ENCODE results near the gene GPR42. TPM values are rescaled to one million over a fixed set of nuclear protein-coding genes. Genes with fewer than 3 reads are reported as not detected.

GPR42 gene
- total and polyA plus RNA-seq, 5 donors from 2014 or later: not detected

DNA sequence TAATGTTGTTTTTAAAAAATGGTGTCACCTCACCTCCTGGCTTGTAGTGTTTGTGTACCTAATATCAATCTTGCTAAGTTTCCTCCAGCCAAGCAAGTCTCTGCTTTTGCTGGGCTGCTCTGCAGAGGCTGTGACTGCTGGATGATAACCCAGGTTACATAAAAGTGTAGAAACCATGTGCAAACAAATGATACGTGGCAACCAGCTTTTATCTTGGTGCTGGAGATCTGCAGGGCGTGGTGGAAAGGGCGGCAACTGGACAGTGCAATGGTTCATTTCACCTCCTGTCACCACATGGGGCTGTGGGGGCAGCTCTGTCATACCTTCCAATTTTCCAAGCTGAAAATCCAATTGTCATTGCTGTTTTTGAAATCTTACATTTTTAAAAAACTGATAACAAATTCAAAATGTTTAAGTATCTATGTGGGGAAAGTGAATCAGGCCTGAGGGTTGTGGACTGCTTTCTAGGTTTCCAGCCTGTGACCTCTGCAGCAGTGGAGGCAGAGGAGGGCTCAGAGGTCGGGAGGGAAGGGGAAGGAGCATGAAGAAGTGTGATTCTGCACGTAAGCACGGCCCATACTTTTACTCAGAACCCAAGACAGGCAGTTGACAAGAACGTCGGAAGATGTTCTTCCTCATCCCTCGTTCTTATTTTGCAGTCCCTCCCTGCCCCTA, 9.7 kb downstream of the GPR42 start:
- ATAC-seq (ENCODE audit: low read depth in 2 of 2) (no peak), DNase-seq (no peak)
- H3K4me3 Mint-ChIP-seq: no peak overlapping the region
- no peaks in the 10 kb centered on the region for H3K36me3 Mint-ChIP-seq
- Histone ChIP-seq H3K36me3 (ENCODE audit: control insufficient read depth, insufficient read depth, low read length) (no peaks in the 10 kb centered on the region), H3K27ac (ENCODE audit: insufficient read depth, low read length, poor library complexity, severe bottlenecking) (no peak overlapping the region), H3K4me1 (ENCODE audit: control insufficient read depth, insufficient read depth, low read length, poor library complexity, severe bottlenecking) (no peaks in the 10 kb centered on the region), H3K4me3 (ENCODE audit: low read depth, low read length) (no peak overlapping the region), H3K27me3 (ENCODE audit: control insufficient read depth, insufficient read depth, low read length) (peaks cover 7% of the 10 kb centered on the region), H3K9me3 (ENCODE audit: control insufficient read depth in 2 of 2, low read length in 2 of 2) (peaks cover 0 to 4% of the 10 kb centered on the region in 2 experiments)
- H3K4me1 Mint-ChIP-seq: peaks cover 0 to 2% (median 0%) of the 10 kb centered on the region in 4 donors
- H3K27ac Mint-ChIP-seq: no peak overlapping the region
- H3K27me3 Mint-ChIP-seq: peaks cover 24% of the 10 kb centered on the region
- H3K9me3 Mint-ChIP-seq: peaks cover 0 to 10% (median 0%) of the 10 kb centered on the region in 7 donors

DNA sequence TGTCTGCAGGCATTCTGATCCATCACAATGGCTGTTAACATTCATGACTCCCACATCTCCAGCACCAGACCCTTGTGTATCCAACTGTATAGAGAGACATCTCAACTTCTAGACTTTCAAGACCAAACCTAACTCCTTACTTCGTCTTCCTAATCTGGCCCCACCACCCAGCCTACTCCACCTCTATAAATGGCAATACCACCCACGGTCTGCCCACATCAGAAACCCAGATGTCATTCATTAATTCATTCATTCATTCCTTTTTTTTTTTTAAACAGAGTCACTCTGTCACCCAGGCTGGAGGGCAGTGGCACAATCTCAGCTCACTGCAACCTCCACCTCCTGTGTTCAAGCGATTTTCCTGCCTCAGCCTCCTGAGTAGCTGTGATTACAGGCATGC, 10.4 kb downstream of the GPR42 start:
- H3K27me3 ChIP-seq (ENCODE audit: control insufficient read depth, insufficient read depth, low read length): peaks cover 7% of the 10 kb centered on the region
- no peak overlapping the region for H3K4me3 ChIP-seq (ENCODE audit: low read depth, low read length)
- H3K36me3 ChIP-seq (ENCODE audit: control insufficient read depth, insufficient read depth, low read length): no peaks in the 10 kb centered on the region
- no peak for DNase-seq
- H3K4me3 Mint-ChIP-seq: no peak overlapping the region
- H3K27ac ChIP-seq (ENCODE audit: insufficient read depth, low read length, poor library complexity, severe bottlenecking): no peak overlapping the region
- H3K27me3 Mint-ChIP-seq: peaks cover 19% of the 10 kb centered on the region
- H3K9me3 Mint-ChIP-seq: peaks cover 0 to 10% (median 1%) of the 10 kb centered on the region in 7 donors
- peak overlapping the region in 1 of 3 donors; percentile 58 for H3K27ac Mint-ChIP-seq
- H3K4me1 Mint-ChIP-seq: peaks cover 0 to 2% (median 0%) of the 10 kb centered on the region in 4 donors
- no peaks in the 10 kb centered on the region for H3K4me1 ChIP-seq (ENCODE audit: control insufficient read depth, insufficient read depth, low read length, poor library complexity, severe bottlenecking)
- no peaks in the 10 kb centered on the region for H3K36me3 Mint-ChIP-seq
- H3K9me3 ChIP-seq (ENCODE audit: control insufficient read depth in 2 of 2, low read length in 2 of 2): peaks cover 0 to 7% of the 10 kb centered on the region in 2 experiments
- ATAC-seq (ENCODE audit: low read depth in 2 of 2): no peak

DNA sequence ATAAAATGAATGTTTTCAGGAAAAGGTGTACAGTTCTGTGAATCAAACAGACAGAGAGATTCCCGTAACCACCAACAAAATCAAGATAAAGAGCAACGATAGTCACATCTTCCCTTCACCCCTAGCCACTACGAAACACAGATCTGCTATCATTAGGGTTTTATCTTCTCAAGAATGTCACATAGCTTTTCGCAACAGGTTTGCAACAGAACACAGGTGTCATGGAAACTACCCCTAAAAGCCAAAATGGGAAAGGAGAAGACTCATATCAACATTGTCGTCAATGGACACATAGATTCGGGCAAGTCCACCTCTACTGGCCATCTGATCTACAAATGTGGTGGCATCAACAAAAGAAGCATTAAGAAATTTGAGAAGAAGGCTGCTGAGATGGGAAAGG, 11.1 kb downstream of the GPR42 start:
- H3K27ac ChIP-seq (ENCODE audit: insufficient read depth, low read length, poor library complexity, severe bottlenecking): no peak overlapping the region
- ATAC-seq (ENCODE audit: low read depth in 2 of 2): no peak
- H3K4me3 Mint-ChIP-seq: no peak overlapping the region
- no peaks in the 10 kb centered on the region for H3K36me3 Mint-ChIP-seq
- H3K9me3 Mint-ChIP-seq: peaks cover 0 to 10% (median 3%) of the 10 kb centered on the region in 7 donors
- DNase-seq: no peak
- H3K27ac Mint-ChIP-seq: no peak overlapping the region
- peaks cover 7% of the 10 kb centered on the region for H3K27me3 ChIP-seq (ENCODE audit: control insufficient read depth, insufficient read depth, low read length)
- peaks cover 3 to 11% of the 10 kb centered on the region in 2 experiments for H3K9me3 ChIP-seq (ENCODE audit: control insufficient read depth in 2 of 2, low read length in 2 of 2)
- no peaks in the 10 kb centered on the region for H3K4me1 ChIP-seq (ENCODE audit: control insufficient read depth, insufficient read depth, low read length, poor library complexity, severe bottlenecking)
- H3K27me3 Mint-ChIP-seq: peaks cover 18% of the 10 kb centered on the region
- no peak overlapping the region for H3K4me3 ChIP-seq (ENCODE audit: low read depth, low read length)
- H3K36me3 ChIP-seq (ENCODE audit: control insufficient read depth, insufficient read depth, low read length): no peaks in the 10 kb centered on the region
- H3K4me1 Mint-ChIP-seq: peaks cover 0 to 2% (median 0%) of the 10 kb centered on the region in 4 donors

DNA sequence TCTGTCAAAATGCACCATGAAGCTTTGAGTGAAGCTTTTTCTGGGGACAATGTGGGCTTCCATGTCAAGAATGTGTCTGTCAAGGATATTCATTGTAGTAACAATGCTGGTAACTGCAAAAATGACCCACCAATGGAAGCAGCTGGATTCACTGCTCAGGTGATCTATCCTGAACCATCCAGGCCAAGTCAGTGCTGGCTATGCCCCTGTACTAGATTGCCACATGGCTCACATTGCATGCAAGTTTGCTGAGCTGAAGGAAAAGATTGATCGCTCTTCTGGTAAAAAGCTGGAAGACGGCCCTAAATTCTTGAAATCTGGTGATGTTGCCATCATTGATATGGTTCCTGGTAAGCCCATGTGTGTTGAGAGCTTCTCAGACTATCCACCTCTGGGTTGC, 12.7 kb downstream of the GPR42 start:
- H3K4me1 ChIP-seq (ENCODE audit: control insufficient read depth, insufficient read depth, low read length, poor library complexity, severe bottlenecking): no peaks in the 10 kb centered on the region
- no peak overlapping the region for H3K27ac ChIP-seq (ENCODE audit: insufficient read depth, low read length, poor library complexity, severe bottlenecking)
- H3K27me3 Mint-ChIP-seq: peaks cover 18% of the 10 kb centered on the region
- DNase-seq (no peak), ATAC-seq (ENCODE audit: low read depth in 2 of 2) (no peak)
- no peaks in the 10 kb centered on the region for H3K36me3 ChIP-seq (ENCODE audit: control insufficient read depth, insufficient read depth, low read length)
- H3K4me1 Mint-ChIP-seq: no peaks in the 10 kb centered on the region
- peaks cover 0 to 10% (median 3%) of the 10 kb centered on the region in 7 donors for H3K9me3 Mint-ChIP-seq
- peaks cover 3 to 8% of the 10 kb centered on the region in 2 experiments for H3K9me3 ChIP-seq (ENCODE audit: control insufficient read depth in 2 of 2, low read length in 2 of 2)
- H3K27me3 ChIP-seq (ENCODE audit: control insufficient read depth, insufficient read depth, low read length): peaks cover 7% of the 10 kb centered on the region
- H3K4me3 Mint-ChIP-seq: no peak overlapping the region
- H3K36me3 Mint-ChIP-seq: no peaks in the 10 kb centered on the region
- H3K27ac Mint-ChIP-seq: no peak overlapping the region
- no peak overlapping the region for H3K4me3 ChIP-seq (ENCODE audit: low read depth, low read length)

DNA sequence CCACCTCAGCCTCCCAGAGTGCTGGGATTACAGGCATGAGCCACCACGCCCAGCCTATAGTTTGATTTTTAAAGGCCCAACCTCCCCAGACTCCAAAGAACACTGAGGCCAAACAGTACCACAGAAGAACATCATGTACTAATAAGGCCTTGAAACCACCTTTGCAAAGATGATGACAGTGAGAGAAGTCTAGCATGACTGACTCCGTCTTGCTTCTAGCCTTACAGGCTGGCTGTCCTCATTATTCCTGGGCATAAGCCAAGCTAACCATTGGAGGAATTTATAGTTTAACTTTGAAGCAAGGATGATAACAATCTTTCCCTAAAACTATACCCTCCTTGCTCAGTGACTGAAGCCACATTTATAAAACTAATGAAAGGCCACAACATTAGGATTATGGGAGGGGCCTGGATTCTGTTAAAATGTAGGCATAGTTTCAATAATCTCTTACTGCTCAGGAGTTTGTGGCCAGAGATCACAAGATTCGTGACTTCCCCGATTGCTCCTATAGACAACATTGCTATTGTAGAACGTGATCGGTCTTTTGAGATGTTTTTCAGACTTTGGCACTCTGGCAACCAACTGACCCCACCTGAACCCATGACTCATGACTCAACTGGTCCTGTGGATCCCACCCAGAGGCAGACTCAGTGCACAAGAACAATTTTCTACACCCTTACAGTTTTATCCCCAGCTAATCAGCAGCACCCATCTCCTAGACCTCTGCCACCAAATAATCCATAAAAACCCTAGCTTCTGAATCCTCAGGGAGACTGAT, 17.6 kb downstream of the GPR42 start:
- H3K4me1 Mint-ChIP-seq: no peaks in the 10 kb centered on the region
- ATAC-seq (ENCODE audit: low read depth in 2 of 2): no peak
- no peak overlapping the region for H3K27ac ChIP-seq (ENCODE audit: insufficient read depth, low read length, poor library complexity, severe bottlenecking)

DNA sequence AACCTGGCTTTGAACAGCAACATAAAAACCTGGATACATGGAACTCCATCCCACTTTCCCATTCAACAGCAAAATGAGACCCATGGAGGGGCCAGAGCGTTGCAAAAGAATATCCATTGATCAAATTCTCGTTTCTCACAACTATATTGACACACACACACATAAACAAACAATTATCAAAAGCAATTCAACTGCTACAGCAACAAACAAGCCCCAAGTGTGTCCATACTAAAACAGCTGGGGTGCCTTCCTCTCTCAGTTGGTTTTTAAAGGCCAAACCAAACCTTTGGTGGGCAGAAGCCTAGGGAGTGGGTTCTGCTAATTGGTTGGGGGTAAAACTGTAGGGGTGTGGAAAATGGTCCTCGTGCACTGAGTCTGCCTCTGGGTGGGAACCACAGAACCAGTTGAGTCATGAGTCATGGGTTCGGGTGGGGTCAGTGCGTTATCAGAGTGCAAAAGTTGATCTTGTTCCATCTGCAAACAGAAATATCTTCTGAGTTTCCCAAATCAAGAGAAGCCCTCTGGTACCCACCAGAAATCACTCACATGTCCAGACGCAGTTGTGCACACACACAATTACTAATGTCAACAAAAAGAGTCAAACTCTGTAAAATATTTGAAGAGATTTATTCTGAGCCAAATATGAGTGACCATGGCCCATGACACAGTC, 18.5 kb downstream of the GPR42 start:
- ATAC-seq (ENCODE audit: low read depth in 2 of 2) (no peak), DNase-seq (no peak)
- Histone ChIP-seq H3K9me3 (ENCODE audit: control insufficient read depth in 2 of 2, low read length in 2 of 2) (peaks cover 3 to 8% of the 10 kb centered on the region in 2 experiments), H3K27ac (ENCODE audit: insufficient read depth, low read length, poor library complexity, severe bottlenecking) (no peak overlapping the region), H3K4me3 (ENCODE audit: low read depth, low read length) (no peak overlapping the region), H3K27me3 (ENCODE audit: control insufficient read depth, insufficient read depth, low read length) (no peaks in the 10 kb centered on the region), H3K4me1 (ENCODE audit: control insufficient read depth, insufficient read depth, low read length, poor library complexity, severe bottlenecking) (no peaks in the 10 kb centered on the region), H3K36me3 (ENCODE audit: control insufficient read depth, insufficient read depth, low read length) (no peaks in the 10 kb centered on the region)
- Mint-ChIP-seq H3K36me3 (no peaks in the 10 kb centered on the region), H3K4me1 (no peaks in the 10 kb centered on the region), H3K27me3 (peaks cover 14% of the 10 kb centered on the region), H3K27ac (no peak overlapping the region), H3K4me3 (no peak overlapping the region), H3K9me3 (peaks cover 0 to 9% (median 4%) of the 10 kb centered on the region in 7 donors)

More for the DNA sequence above, 17.6 kb downstream of the GPR42 start:
- no peak overlapping the region for H3K4me3 Mint-ChIP-seq
- Histone ChIP-seq H3K4me1 (ENCODE audit: control insufficient read depth, insufficient read depth, low read length, poor library complexity, severe bottlenecking) (no peaks in the 10 kb centered on the region), H3K27me3 (ENCODE audit: control insufficient read depth, insufficient read depth, low read length) (peaks cover 2% of the 10 kb centered on the region), H3K9me3 (ENCODE audit: control insufficient read depth in 2 of 2, low read length in 2 of 2) (peaks cover 3 to 8% of the 10 kb centered on the region in 2 experiments), H3K4me3 (ENCODE audit: low read depth, low read length) (no peak overlapping the region), H3K36me3 (ENCODE audit: control insufficient read depth, insufficient read depth, low read length) (no peaks in the 10 kb centered on the region)
- peaks cover 0 to 9% (median 3%) of the 10 kb centered on the region in 7 donors for H3K9me3 Mint-ChIP-seq
- peaks cover 19% of the 10 kb centered on the region for H3K27me3 Mint-ChIP-seq
- DNase-seq: no peak
- no peak overlapping the region for H3K27ac Mint-ChIP-seq
- no peaks in the 10 kb centered on the region for H3K36me3 Mint-ChIP-seq

DNA sequence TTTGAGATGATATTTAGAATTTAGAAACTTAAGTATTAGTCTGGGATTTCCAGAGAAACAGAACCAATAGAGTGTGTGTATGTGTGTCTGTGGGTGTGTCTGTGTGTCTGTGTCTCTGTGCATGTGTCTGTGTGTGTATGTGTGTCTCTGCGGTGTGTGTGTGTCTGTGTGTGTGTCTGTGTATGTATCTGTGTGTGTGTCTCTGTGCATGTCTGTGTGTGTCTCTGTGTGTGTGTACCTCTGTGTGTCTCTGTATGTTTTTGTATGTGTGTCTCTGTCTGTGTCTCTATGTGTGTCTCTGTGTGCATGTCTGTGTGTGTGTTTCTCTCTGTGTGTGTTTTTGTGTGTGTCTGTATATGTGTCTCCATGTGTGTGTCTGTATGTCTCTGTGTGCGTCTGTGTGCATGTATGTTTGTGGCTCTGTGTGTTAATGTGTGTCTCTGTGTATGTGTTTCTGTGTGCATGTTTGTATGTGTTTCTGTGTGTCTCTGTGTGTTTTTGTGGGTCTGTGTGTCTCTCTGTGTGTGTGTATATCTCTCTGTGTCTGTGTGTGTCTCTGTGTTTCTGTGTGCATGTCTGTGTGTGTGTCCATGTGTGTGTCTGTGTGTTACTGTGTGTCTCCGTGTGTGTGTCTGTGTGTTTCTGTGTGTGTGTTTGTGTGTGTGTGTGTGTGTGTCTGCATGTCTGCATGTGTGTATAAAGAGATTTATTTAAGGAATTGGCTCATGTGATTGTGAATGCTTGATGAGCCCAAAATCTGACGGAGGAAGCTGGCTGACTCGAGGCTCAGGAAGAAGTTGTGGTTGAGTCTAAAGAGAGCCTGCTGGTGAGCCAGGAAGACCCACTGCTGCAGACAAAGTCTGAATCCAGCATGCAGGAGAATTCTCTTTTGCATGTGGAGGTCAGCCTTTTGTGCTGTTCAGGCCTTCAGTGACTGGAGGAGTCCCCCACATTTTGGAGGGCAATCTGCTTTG, 22.2 kb downstream of the GPR42 start:
- Histone ChIP-seq H3K36me3 (ENCODE audit: control insufficient read depth, insufficient read depth, low read length) (no peaks in the 10 kb centered on the region), H3K9me3 (ENCODE audit: control insufficient read depth in 2 of 2, low read length in 2 of 2) (no peaks in the 10 kb centered on the region), H3K4me1 (ENCODE audit: control insufficient read depth, insufficient read depth, low read length, poor library complexity, severe bottlenecking) (no peaks in the 10 kb centered on the region), H3K4me3 (ENCODE audit: low read depth, low read length) (no peak overlapping the region), H3K27me3 (ENCODE audit: control insufficient read depth, insufficient read depth, low read length) (no peaks in the 10 kb centered on the region), H3K27ac (ENCODE audit: insufficient read depth, low read length, poor library complexity, severe bottlenecking) (no peak overlapping the region)
- DNase-seq: no peak
- H3K9me3 Mint-ChIP-seq: peaks cover 0 to 4% (median 0%) of the 10 kb centered on the region in 7 donors
- H3K27ac Mint-ChIP-seq: no peak overlapping the region
- H3K36me3 Mint-ChIP-seq: no peaks in the 10 kb centered on the region
- ATAC-seq (ENCODE audit: low read depth in 2 of 2): no peak
- H3K27me3 Mint-ChIP-seq: peaks cover 14% of the 10 kb centered on the region
- H3K4me1 Mint-ChIP-seq: no peaks in the 10 kb centered on the region
- no peak overlapping the region for H3K4me3 Mint-ChIP-seq
